MM.1S (cell line): ENCODE results near the gene SMIM22.
A peak's percentile ranks its signal among the peaks of the same experiment; 100 is the strongest.

ENCODE experiments used
- DNase-seq: peaks from one replicate; pipeline ENCODE4 v3.0.0-alpha.2; 2015
- H2AFZ ChIP-seq: fragments of 300-600 bp; sonication (generic); 2 replicates; pipeline ENCODE4 v1.6.0; 2016; ENCODE audit warnings: antibody characterized with exemption, low read length
- H3F3A ChIP-seq: fragments of 300-600 bp; sonication (generic); 2 replicates; pipeline ENCODE4 v1.6.1; 2016; ENCODE audit warnings: mild to moderate bottlenecking, antibody characterized with exemption, low read length, moderate library complexity, mixed read lengths; ENCODE audit not compliant: insufficient read depth
- H3K27ac ChIP-seq: fragments of 300-600 bp; sonication (generic); 2 replicates; pipeline ENCODE4 v1.5.1; 2016; ENCODE audit warnings: mild to moderate bottlenecking, low read length
- H3K27me3 ChIP-seq: fragments of 300-600 bp; sonication (generic); replicated peaks from 2 replicates; pipeline ENCODE4 v1.6.0; 2016; ENCODE audit warnings: low read length; ENCODE audit not compliant: insufficient read depth
- H3K36me3 ChIP-seq: fragments of 300-600 bp; sonication (generic); replicated peaks from 2 replicates; pipeline ENCODE4 v1.6.1; 2016; ENCODE audit warnings: mild to moderate bottlenecking, low read length, mixed read lengths; ENCODE audit not compliant: insufficient read depth
- H3K4me1 ChIP-seq: fragments of 300-600 bp; sonication (generic); 2 replicates; pipeline ENCODE4 v1.6.1; 2016; ENCODE audit warnings: low read length, mixed read lengths
- H3K4me2 ChIP-seq: fragments of 300-600 bp; sonication (generic); 2 replicates; pipeline ENCODE4 v1.6.0; 2016; ENCODE audit warnings: low read depth, low read length
- H3K4me3 ChIP-seq: fragments of 300-600 bp; sonication (generic); 2 replicates; pipeline ENCODE4 v1.5.1; 2016; ENCODE audit warnings: low read length, mixed read lengths
- H3K79me2 ChIP-seq: fragments of 300-600 bp; sonication (generic); 2 replicates; pipeline ENCODE4 v1.6.1; 2016; ENCODE audit warnings: mixed run types, low read length, mixed read lengths
- H3K9ac ChIP-seq: fragments of 300-600 bp; sonication (generic); 2 replicates; pipeline ENCODE4 v1.6.1; 2016; ENCODE audit warnings: low read length, mixed read lengths
- H3K9me2 ChIP-seq: fragments of 300-600 bp; sonication (generic); replicated peaks from 2 replicates; pipeline ENCODE4 v1.6.1; 2016; ENCODE audit warnings: mild to moderate bottlenecking, low read length, mixed read lengths; ENCODE audit not compliant: insufficient read depth
- H3K9me3 ChIP-seq: fragments of 300-600 bp; sonication (generic); replicated peaks from 2 replicates; pipeline ENCODE4 v1.6.1; 2016; ENCODE audit warnings: mild to moderate bottlenecking, low read length, mixed read lengths; ENCODE audit not compliant: insufficient read depth
- H4K20me1 ChIP-seq: fragments of 300-600 bp; sonication (generic); 2 replicates; pipeline ENCODE4 v1.6.1; 2016; ENCODE audit warnings: mild to moderate bottlenecking, low read length, moderate library complexity, mixed read lengths; ENCODE audit not compliant: insufficient read depth
- CTCF ChIP-seq: fragments of 300-600 bp; sonication (generic); IDR thresholded peaks from 2 replicates; pipeline ENCODE4 v1.5.1; 2016; ENCODE audit warnings: antibody characterized with exemption, low read length, mixed read lengths
- EZH2 ChIP-seq: fragments of 300-600 bp; sonication (generic); optimal IDR thresholded peaks from 2 replicates; pipeline ENCODE3; 2017; ENCODE audit warnings: low read depth, mild to moderate bottlenecking, antibody characterized with exemption, low read length, mixed read lengths
- EZH2phosphoT487 ChIP-seq: fragments of 300-600 bp; sonication (generic); IDR thresholded peaks from 2 replicates; pipeline ENCODE4 v1.6.1; 2018; ENCODE audit warnings: antibody characterized with exemption, low read length

SMIM22 gene

GRCh38 chr16:4833584-4833983 lies 38.4 kb downstream of the SMIM22 start:
- DNase-seq: no peak
- no peak overlapping the region for H3K4me3 ChIP-seq
- peaks cover 8% of the 10 kb centered on the region for H3F3A ChIP-seq
- H3K79me2 ChIP-seq: peaks cover 45% of the 10 kb centered on the region
- peaks cover 11% of the 10 kb centered on the region for H3K4me1 ChIP-seq
- peaks cover 16% of the 10 kb centered on the region; the same call in 1 of the 2 replicates for H3K36me3 ChIP-seq
- H3K9me2 ChIP-seq: no peaks in the 10 kb centered on the region
- H3K27ac ChIP-seq: no peak overlapping the region
- H3K9me3 ChIP-seq: no peaks in the 10 kb centered on the region
- no peak for TF ChIP-seq EZH2
- TF ChIP-seq CTCF: no peak
- TF ChIP-seq EZH2phosphoT487: no peak
- no peaks in the 10 kb centered on the region for H4K20me1 ChIP-seq
- no peak overlapping the region for H2AFZ ChIP-seq
- no peak overlapping the region for H3K9ac ChIP-seq
- H3K27me3 ChIP-seq: no peaks in the 10 kb centered on the region
- H3K4me2 ChIP-seq: no peak overlapping the region

- Histone ChIP-seq H3K9ac (no peak overlapping the region), H3K9me2 (no peaks in the 10 kb centered on the region), H3F3A (peaks cover 18% of the 10 kb centered on the region), H3K36me3 (peaks cover 7% of the 10 kb centered on the region), H3K4me1 (peaks cover 19% of the 10 kb centered on the region), H3K27me3 (no peaks in the 10 kb centered on the region), H3K4me2 (no peak overlapping the region), H4K20me1 (no peaks in the 10 kb centered on the region), H3K4me3 (no peak overlapping the region), H3K27ac (no peak overlapping the region), H3K9me3 (no peaks in the 10 kb centered on the region), H2AFZ (no peak overlapping the region), H3K79me2 (peaks cover 60% of the 10 kb centered on the region)
- DNase-seq: no peak
- TF ChIP-seq CTCF: no peak
- no peak for TF ChIP-seq EZH2phosphoT487
- no peak for TF ChIP-seq EZH2
Measured at GRCh38 chr16:4836727-4837126, 41.6 kb downstream of the SMIM22 start.

GRCh38 chr16:4837733-4838501 lies 42.7 kb downstream of the SMIM22 start:
- peaks cover 19% of the 10 kb centered on the region for H3K4me1 ChIP-seq
- H3K27ac ChIP-seq: peak overlapping the region; percentile 40; the same call in 1 of the 2 replicates
- no peak overlapping the region for H2AFZ ChIP-seq
- TF ChIP-seq EZH2phosphoT487 (no peak), EZH2 (no peak), CTCF (no peak)
- DNase-seq: peak; percentile 75
- no peaks in the 10 kb centered on the region; the same call in 1 of the 2 replicates for H3K36me3 ChIP-seq
- peaks cover 60% of the 10 kb centered on the region for H3K79me2 ChIP-seq
- no peak overlapping the region for H3K4me2 ChIP-seq
- no peaks in the 10 kb centered on the region for H3K9me2 ChIP-seq
- H3K9ac ChIP-seq: no peak overlapping the region
- H3K9me3 ChIP-seq: no peaks in the 10 kb centered on the region
- no peaks in the 10 kb centered on the region for H3K27me3 ChIP-seq
- H3K4me3 ChIP-seq: no peak overlapping the region
- H3F3A ChIP-seq: peaks cover 18% of the 10 kb centered on the region
- no peaks in the 10 kb centered on the region for H4K20me1 ChIP-seq
